T-helper 2 cell treated with Interferon-gamma antibody and Interleukin-4, amounts not matched to agents 5 μg/mL and 100 μg/mL, for 36 hours (primary cell): ENCODE results near the gene RDM1.
A peak's percentile ranks its signal among the peaks of the same experiment; 100 is the strongest.

ENCODE experiments used
- DNase-seq: peaks from one replicate; pipeline ENCODE4 v3.0.0; 2021; ENCODE audit warnings: low spot score
- H3K27ac Mint-ChIP-seq: one replicate; pipeline ENCODE4 v1.8.0; 2021; ENCODE audit warnings: mild to moderate bottlenecking, mixed read lengths
- H3K27me3 Mint-ChIP-seq: one replicate; pipeline ENCODE4 v1.8.0; 2021; ENCODE audit warnings: low read depth, mixed read lengths
- H3K36me3 Mint-ChIP-seq: one replicate; pipeline ENCODE4 v1.8.0; 2021; ENCODE audit warnings: low read depth, mixed read lengths
- H3K4me1 Mint-ChIP-seq: one replicate; pipeline ENCODE4 v1.8.0; 2021; ENCODE audit warnings: low read depth, mixed read lengths
- H3K4me3 Mint-ChIP-seq: one replicate; pipeline ENCODE4 v1.8.0; 2022; ENCODE audit warnings: mild to moderate bottlenecking, moderate library complexity, mixed read lengths
- H3K9me3 Mint-ChIP-seq: one replicate; pipeline ENCODE4 v1.8.0; 2021; ENCODE audit warnings: mixed read lengths

RDM1 gene

GRCh38 chr17:35930211-35931065, at the start of gene RDM1:
Gene RDM1 (minus strand): TSS chr17:35930773. CDS start chr17:35930727, 46 bp downstream.
- peaks cover 14% of the 10 kb centered on the region for H3K27me3 Mint-ChIP-seq
- DNase-seq, result peak; percentile 90
- peak within 1 kb of the TSS; percentile 83 for H3K27ac Mint-ChIP-seq
- peak within 1 kb of the TSS; percentile 91 for H3K4me3 Mint-ChIP-seq
- H3K9me3 Mint-ChIP-seq, result no peaks in the 10 kb centered on the region
- H3K36me3 Mint-ChIP-seq, result peaks cover 13% of the 10 kb centered on the region
- peaks cover 22% of the 10 kb centered on the region for H3K4me1 Mint-ChIP-seq

GRCh38 chr17:35978346-35978745, 47.8 kb upstream of the RDM1 start:
- no peaks in the 10 kb centered on the region for H3K36me3 Mint-ChIP-seq
- H3K4me3 Mint-ChIP-seq, result no peak overlapping the region
- no peak for DNase-seq
- H3K27me3 Mint-ChIP-seq, result peaks cover 6% of the 10 kb centered on the region
- H3K4me1 Mint-ChIP-seq, result no peaks in the 10 kb centered on the region
- H3K9me3 Mint-ChIP-seq, result no peaks in the 10 kb centered on the region
- H3K27ac Mint-ChIP-seq, result no peak overlapping the region

GRCh38 chr17:35977509-35977908, 46.9 kb upstream of the RDM1 start:
- H3K36me3 Mint-ChIP-seq, result no peaks in the 10 kb centered on the region
- no peak overlapping the region for H3K27ac Mint-ChIP-seq
- DNase-seq, result no peak
- H3K4me1 Mint-ChIP-seq, result no peaks in the 10 kb centered on the region
- H3K27me3 Mint-ChIP-seq, result peaks cover 6% of the 10 kb centered on the region
- no peak overlapping the region for H3K4me3 Mint-ChIP-seq
- H3K9me3 Mint-ChIP-seq, result no peaks in the 10 kb centered on the region

GRCh38 chr17:35973333-35974260, 43.0 kb upstream of the RDM1 start:
- no peak for DNase-seq
- Mint-ChIP-seq H3K27me3 (peaks cover 9% of the 10 kb centered on the region), H3K4me1 (no peaks in the 10 kb centered on the region), H3K36me3 (no peaks in the 10 kb centered on the region), H3K9me3 (no peaks in the 10 kb centered on the region), H3K4me3 (no peak overlapping the region), H3K27ac (no peak overlapping the region)

GRCh38 chr17:35972945-35973332, 42.4 kb upstream of the RDM1 start:
- Mint-ChIP-seq H3K4me1 (no peaks in the 10 kb centered on the region), H3K9me3 (no peaks in the 10 kb centered on the region), H3K27me3 (peaks cover 9% of the 10 kb centered on the region), H3K4me3 (no peak overlapping the region), H3K27ac (no peak overlapping the region), H3K36me3 (no peaks in the 10 kb centered on the region)
- no peak for DNase-seq

- H3K9me3 Mint-ChIP-seq, result no peaks in the 10 kb centered on the region
- H3K36me3 Mint-ChIP-seq, result no peaks in the 10 kb centered on the region
- no peaks in the 10 kb centered on the region for H3K4me1 Mint-ChIP-seq
- no peak for DNase-seq
- H3K27ac Mint-ChIP-seq, result no peak overlapping the region
- H3K27me3 Mint-ChIP-seq, result peaks cover 9% of the 10 kb centered on the region
- no peak overlapping the region for H3K4me3 Mint-ChIP-seq
These were observed 42.0 kb upstream of the RDM1 start for GRCh38 chr17:35972535-35972934.

GRCh38 chr17:35972066-35972465, 41.5 kb upstream of the RDM1 start:
- no peaks in the 10 kb centered on the region for H3K36me3 Mint-ChIP-seq
- no peaks in the 10 kb centered on the region for H3K9me3 Mint-ChIP-seq
- no peaks in the 10 kb centered on the region for H3K4me1 Mint-ChIP-seq

GRCh38 chr17:35969558-35970380, 39.2 kb upstream of the RDM1 start:
- Mint-ChIP-seq H3K27ac (no peak overlapping the region), H3K36me3 (no peaks in the 10 kb centered on the region), H3K27me3 (peaks cover 12% of the 10 kb centered on the region), H3K4me1 (peaks cover 3% of the 10 kb centered on the region), H3K9me3 (no peaks in the 10 kb centered on the region), H3K4me3 (no peak overlapping the region)
- DNase-seq, result peak; percentile 45

More at GRCh38 chr17:35972066-35972465, 41.5 kb upstream of the RDM1 start:
- no peak for DNase-seq
- H3K27me3 Mint-ChIP-seq, result peaks cover 9% of the 10 kb centered on the region
- H3K4me3 Mint-ChIP-seq, result no peak overlapping the region
- H3K27ac Mint-ChIP-seq, result no peak overlapping the region

- H3K27ac Mint-ChIP-seq, result no peak overlapping the region
- no peak overlapping the region for H3K4me3 Mint-ChIP-seq
- peaks cover 13% of the 10 kb centered on the region for H3K27me3 Mint-ChIP-seq
- no peak for DNase-seq
- H3K9me3 Mint-ChIP-seq, result no peaks in the 10 kb centered on the region
- no peaks in the 10 kb centered on the region for H3K36me3 Mint-ChIP-seq
- H3K4me1 Mint-ChIP-seq, result peaks cover 3% of the 10 kb centered on the region
These were observed 38.0 kb upstream of the RDM1 start for GRCh38 chr17:35968520-35969054.

- peaks cover 3% of the 10 kb centered on the region for H3K4me1 Mint-ChIP-seq
- H3K4me3 Mint-ChIP-seq, result no peak overlapping the region
- no peak for DNase-seq
- H3K27ac Mint-ChIP-seq, result no peak overlapping the region
- peaks cover 16% of the 10 kb centered on the region for H3K27me3 Mint-ChIP-seq
- no peaks in the 10 kb centered on the region for H3K9me3 Mint-ChIP-seq
- H3K36me3 Mint-ChIP-seq, result no peaks in the 10 kb centered on the region
These were observed 34.7 kb upstream of the RDM1 start for GRCh38 chr17:35965272-35965671.

GRCh38 chr17:35963663-35964062, 33.1 kb upstream of the RDM1 start:
- no peak overlapping the region for H3K27ac Mint-ChIP-seq
- H3K9me3 Mint-ChIP-seq, result no peaks in the 10 kb centered on the region
- no peaks in the 10 kb centered on the region for H3K36me3 Mint-ChIP-seq
- H3K27me3 Mint-ChIP-seq, result peaks cover 25% of the 10 kb centered on the region
- no peak overlapping the region for H3K4me3 Mint-ChIP-seq
- DNase-seq, result no peak
- H3K4me1 Mint-ChIP-seq, result peaks cover 3% of the 10 kb centered on the region

GRCh38 chr17:35953720-35954119, 23.1 kb upstream of the RDM1 start:
- H3K4me1 Mint-ChIP-seq, result no peaks in the 10 kb centered on the region
- H3K9me3 Mint-ChIP-seq, result no peaks in the 10 kb centered on the region
- H3K4me3 Mint-ChIP-seq, result no peak overlapping the region
- H3K27me3 Mint-ChIP-seq, result peaks cover 32% of the 10 kb centered on the region
- H3K36me3 Mint-ChIP-seq, result no peaks in the 10 kb centered on the region
- H3K27ac Mint-ChIP-seq, result no peak overlapping the region
- no peak for DNase-seq

GRCh38 chr17:35949401-35949800, 18.8 kb upstream of the RDM1 start:
- no peaks in the 10 kb centered on the region for H3K4me1 Mint-ChIP-seq
- no peaks in the 10 kb centered on the region for H3K9me3 Mint-ChIP-seq
- H3K27me3 Mint-ChIP-seq, result peaks cover 9% of the 10 kb centered on the region
- no peak overlapping the region for H3K4me3 Mint-ChIP-seq
- H3K27ac Mint-ChIP-seq, result no peak overlapping the region
- DNase-seq, result no peak
- no peaks in the 10 kb centered on the region for H3K36me3 Mint-ChIP-seq
